Right kidney (tissue), 1 donor: ENCODE data around the gene S100A4.
"Not testable (repeated sequence)": the region's sequence is repeated elsewhere in the genome, so short reads cannot be mapped to it uniquely, and the experiment has no call there.

Source experiments
- DNase-seq: peaks from one replicate; pipeline ENCODE4 v3.0.0-alpha.2; 2016

Gene S100A4

DNA sequence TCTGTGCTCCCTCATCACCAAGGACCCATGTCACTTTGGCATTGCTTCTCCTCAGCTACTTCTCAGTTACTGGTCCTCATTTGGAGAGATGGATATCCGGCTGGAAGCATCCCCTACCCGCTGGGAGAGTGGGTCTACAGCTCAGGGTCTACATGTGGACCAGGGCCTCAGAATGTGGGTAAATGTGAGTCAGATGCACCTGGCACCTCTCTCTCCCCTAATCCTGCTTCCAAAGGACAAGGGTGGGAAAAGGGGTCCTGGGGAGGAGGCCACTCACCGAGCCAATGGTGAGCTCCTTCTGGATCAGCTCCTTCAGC lies 10.7 kb downstream of the S100A4 start:
- DNase-seq = no peak

DNA sequence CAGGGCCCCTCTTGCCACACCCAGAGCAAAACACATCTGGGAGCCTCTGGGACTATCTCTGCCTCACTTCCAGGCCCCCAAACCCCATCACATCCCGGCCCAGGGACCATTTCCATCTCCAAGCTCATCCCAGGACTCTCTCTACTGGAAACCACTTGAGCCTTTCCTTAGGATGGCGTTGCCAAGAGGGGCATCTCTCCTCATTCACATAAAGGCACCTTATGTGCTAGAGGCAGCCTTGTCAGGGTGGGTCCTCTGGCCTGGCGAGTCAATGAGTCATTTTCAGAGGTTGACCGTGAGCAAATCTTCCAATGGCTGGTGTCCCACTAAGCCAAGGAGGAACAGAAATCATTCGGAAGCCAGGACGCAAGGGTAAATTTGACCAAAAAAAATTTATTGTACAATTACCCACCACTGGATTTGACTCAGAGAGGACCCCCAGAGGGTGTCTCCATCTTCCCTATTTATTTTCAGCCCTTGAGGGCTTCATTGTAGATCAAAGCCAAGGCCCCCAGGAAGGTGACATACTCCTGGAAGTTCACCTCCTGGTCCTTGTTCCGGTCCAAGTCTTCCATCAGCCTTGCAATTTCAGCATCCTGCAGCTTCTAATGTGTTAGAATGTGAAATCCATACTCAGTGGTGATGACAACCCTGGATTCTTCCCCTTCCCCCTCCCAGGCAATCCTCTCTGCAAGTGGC lies 11.2 kb downstream of the S100A4 start:
- no peak for DNase-seq

DNA sequence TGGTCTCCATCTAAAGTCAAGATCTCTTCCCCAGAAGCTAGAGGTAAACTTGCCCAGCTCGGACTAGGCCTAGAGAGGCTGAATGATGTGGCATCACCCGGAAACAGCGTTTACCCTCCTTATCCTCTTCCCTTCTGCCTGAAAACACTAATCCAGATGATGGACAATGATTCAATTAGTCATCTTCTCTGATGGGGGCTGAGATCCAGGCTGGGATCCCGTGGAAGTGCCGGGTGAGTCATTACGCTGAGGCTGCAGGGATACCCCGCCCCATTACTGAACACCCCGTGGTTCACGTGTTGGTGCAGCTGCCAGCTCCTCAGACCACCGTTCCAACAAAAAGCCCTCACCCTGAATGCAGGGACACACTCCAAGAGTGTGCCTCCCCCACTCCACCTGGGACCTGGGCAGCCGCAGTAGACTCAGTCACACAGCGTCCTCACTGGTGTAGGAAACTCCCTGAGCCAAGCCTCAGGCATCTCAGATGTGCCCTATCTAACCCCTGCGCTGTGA lies 11.9 kb downstream of the S100A4 start:
- DNase-seq = no peak

DNA sequence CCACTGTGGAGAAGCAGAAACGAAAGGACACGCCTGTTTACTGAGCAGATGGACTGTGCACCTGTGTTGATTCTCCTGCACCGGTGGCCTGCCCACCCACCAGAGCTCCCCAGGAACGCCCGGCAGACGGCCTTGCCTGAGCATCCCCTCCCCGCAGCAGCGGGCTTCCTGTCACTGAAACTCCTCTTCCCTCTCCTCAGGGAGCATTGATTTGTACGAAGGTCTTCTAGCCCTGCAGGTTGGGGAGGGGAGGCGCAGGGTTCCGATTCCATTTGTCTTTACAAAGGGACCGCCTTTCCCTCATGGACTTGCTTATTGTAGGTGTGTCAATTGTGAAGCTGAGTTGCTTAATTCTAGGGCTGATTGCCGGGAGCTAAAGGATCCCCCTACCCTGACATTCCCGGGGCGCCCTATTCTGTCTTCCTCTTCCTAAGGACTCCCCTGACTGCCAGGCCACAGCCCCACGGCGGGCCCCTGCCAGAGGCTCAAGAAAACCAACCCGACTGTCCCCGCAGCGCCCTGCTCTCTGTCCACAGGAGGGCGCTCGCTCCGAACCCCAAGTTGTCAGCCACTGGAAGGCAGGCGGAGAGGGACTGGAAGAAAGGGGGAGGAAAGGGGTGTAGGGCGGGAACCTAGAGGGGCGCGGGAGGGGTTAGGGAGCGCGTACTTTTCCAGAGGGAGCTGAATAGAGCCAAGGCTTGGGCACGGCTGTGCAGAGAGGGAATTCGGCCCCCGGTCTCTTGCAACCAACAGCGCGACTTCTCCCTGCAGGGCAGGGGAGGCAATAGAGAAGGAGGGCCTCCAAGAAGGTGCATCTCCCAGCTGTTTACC lies 12.6 kb downstream of the S100A4 start:
- DNase-seq = peak; percentile 77

DNA sequence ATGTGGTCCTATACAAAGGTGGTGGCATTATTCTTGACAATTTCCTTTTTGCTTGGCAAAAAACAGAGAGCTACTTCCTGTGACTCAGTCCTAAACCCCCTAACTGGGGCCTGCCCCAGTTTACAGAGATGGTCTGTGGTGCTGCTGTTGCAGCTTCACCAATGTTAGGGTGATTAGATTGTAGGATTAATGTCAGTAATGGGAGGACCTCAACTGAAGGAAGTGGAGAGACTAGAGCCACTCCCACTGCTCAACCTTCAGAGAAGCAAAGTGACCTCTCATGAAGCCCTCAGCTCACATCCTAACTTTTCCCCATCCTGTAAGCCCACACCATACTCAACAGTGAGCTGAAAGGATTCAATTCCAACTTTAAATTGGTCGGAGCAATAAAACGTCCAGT lies 13.4 kb downstream of the S100A4 start:
- no peak for DNase-seq

DNA sequence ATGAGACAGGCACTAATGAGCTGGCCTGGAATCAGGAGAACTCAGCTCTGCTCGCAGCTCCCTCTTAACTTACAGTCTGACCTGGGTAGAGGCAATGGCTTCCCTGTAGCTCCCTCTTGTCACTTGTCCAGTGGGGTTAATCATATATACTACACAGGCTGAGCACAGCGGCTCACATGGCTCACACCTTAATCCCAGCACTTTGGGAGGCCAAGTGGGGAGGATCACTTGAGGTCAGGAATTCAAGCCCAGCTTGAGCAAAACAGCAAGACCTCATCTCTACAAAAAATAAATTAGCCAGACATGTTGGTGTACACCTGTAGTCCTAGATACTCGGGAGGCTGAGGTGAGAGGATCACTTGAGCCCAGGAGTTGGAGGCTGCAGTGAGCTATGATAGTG lies 14.0 kb downstream of the S100A4 start:
- no peak for DNase-seq

DNA sequence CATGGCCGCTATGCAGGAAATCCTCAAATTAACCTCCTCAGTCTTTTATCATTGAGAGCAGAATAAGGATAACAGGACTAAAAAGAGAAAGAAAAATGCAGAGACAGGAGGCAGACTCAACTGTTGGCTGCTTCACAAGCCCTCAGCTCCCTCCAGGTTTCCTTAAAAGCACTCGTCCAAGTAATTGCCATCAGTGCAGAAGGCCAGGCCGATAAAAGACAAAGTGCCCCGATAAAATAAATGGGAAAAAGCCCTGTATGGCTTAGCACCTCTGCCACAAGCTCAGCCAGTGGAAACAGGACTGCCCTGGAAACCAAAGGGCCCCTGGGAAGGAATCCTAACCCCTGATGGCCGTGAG lies 17.9 kb downstream of the S100A4 start:
- DNase-seq = no peak

DNA sequence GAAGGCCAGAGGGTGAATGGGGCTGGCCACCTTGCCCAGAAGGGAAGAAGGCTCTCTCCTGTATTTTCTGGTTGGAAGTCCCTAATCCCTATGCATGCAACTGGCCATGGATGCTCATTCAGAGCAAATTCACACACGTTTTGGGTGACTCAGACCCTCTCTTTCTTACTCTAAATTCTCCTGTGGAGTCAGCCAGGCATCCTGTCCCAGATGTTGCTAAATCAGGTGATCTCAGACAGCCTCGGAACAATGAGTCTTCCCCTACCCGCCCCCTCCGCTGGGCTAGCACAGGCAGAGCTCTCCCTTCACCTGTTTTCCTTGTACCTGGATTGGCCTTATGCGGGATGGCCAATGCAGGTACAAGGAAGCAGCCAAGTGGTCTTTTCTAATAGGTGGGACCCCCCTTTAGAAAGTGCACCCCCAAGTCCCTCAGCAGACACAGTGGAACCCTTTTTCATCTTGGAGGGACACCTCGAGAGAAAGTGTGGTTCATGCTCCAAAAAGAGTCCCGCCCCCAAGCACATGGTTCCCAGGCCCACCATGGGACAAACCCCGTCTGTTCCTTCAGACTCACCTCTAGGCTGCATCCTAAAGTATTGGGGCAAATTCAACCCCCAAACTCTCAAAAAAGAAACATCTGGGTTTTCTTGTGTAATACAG lies 18.5 kb downstream of the S100A4 start:
- no peak for DNase-seq

DNA sequence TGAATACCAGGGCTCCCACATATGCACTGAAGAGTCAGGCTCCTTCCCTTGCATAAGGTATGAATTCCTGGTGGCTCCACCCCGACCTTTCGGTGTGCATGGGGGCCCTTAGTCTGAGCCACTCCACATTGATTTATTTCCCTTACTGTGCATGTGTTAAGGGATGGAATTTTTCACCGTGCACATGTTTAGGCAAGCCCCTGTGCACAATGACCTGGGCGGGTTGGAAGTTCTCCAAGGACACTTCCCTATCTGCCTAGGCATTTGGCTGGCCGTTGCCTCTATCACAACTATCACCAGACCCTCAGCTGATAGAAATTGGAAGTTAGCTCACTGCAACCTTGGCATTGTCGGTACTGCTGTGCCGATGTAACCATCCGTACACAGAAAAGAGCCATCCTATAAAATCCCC lies 19.5 kb downstream of the S100A4 start:
- no peak for DNase-seq

DNA sequence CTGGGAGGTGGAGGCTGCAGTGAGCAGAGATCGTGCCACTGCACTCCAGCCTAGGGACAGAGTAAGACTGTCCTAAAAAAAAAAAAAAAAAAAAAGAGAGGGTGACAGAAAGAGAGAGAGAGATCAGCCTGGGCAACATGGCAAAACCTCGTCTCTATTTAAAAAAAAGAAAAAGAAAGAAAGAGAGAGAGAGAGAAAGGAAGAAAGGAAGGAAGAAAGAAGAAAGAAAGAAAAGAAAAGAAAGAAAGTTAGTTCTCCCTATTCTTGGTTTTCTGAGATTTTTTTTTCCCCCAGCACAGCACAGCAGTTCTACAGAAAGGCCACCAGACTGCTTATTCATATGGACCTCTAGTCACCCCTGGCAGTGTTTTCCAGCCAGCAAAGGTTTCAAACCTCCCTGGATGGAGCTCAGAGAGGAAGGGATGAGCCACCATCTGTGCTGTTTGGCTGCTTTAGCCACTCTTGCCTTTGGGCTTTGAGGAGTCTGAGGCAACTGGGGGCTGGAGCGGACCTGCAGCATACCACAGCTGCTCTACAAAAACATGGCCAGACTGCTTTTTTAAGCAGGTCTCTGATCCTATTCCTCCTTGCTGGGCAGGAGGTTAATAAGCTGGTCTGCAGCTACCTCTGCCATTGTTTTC lies 20.4 kb downstream of the S100A4 start:
- DNase-seq = no peak

DNA sequence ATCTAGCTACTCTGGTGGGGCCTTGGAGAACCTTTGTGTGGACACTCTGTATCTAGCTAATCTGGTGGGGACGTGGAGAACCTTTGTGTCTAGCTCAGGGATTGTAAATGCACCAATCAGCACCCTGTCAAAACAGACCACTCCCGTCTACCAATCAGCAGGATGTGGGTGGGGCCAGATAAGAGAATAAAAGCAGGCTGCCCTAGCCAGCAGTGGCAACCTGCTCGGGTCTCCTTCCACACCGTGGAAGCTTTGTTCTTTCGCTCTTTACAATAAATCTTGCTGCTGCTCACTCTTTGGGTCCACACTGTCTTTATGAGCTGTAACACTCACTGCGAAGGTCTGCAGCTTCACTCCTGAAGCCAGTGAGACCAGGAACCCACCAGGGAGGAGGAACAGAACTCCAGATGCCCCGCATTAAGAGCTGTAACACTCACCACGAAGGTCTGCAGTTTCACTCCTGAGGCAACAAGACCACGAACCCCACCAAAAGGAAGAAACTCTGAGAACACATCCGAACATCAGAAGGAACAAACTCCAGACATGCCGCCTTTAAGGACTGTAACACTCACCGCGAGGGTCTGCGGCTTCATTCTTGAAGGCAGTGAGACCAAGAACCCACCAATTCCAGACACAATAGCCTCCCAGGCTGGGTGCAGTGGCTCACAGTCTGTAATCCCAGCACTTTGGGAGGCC lies 23.1 kb downstream of the S100A4 start:
- DNase-seq = not testable (repeated sequence)

DNA sequence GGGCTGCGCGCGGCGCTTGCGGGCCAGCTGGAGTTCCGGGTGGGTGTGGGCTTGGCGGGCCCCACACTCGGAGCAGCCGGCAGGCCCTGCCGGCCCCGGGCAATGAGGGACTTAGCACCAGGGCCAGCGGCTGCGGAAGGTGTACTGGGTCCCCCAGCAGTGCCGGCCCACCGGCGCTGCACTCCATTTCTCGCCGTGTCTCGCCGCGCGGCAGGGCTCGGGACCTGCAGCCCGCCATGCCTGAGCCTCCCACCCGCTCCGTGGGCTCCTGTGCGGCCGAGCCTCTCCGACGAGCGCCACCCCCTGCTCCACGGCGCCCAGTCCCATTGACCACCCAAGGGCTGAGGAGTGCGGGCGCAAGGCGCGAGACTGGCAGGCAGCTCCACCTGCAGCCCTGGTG lies 23.8 kb downstream of the S100A4 start:
- not testable (repeated sequence) for DNase-seq

DNA sequence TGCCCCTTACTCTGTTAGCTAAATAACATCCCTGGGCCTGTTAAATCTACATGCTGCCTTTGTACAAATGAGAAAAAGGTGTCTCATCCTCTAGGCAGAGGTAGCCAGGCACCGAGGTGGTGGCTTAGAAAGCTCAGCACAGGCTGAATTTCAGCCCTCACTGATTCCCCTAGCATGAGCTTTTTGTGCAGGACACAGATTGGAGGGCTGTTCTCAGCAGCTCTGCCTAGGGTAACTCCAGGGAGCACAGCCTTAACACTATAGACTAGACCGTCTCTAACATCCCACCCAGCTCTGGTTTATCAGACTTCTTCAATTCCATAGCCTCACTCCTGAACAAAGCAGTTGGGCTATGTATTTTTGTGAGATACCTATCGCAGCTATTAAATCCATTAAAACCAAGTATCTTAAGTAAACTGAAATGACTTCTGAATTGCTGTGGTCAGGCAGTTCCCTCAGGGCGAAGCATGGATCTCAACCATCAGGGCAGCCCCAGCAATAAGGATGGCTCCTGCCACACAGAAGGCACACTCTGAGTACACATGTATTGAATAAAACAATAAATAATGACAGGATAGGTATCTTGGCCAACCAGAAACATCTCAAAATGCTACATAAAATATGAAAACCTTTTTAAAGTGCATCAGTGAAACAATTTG lies 24.7 kb downstream of the S100A4 start:
- DNase-seq = no peak

DNA sequence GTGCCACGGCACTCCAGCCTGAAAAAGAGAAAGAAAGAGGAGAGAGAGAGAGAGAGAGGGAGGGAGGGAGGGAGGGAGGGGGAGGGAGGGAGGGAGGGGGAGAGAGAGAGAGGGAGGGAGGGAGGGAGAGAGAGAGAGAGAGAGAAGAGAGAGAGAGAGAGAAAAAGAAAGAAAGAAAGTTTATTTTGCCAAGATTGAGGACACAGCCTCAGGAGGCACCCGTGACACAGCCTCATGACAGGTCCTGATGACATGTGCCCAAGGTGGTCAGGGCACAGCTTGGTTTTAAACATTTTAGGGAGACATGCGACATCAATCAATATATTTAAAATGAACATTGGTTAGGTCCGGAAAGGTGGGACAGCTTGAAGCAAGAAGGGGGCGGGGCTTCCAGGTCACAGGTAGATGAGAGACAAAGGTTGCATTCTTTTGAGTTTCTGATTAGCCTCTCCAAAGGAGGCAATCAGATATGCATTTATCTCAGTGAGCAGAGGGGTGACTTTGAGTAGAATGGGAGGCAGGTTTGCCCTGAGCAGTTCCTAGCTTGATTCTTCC lies 25.4 kb downstream of the S100A4 start:
- not testable (repeated sequence) for DNase-seq

DNA sequence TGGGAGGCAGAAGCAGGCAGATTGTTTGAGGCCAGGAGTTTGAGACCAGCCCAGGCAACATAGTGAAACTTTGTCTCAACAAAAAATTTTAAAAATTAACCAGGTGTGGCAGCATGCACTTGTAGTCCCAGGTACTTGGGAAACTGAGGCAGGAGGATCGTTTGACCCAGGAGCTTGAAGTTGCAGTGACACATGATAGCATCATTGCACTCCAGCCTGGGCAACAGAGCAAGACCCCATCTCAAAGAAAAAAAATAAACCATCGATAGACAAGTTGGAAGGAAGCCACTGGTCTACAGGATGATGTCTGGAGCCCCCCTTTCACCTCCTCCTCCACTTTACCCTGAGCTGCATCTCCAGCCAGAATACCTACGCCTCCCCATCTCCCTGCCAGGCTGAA lies 26.4 kb downstream of the S100A4 start:
- no peak for DNase-seq

DNA sequence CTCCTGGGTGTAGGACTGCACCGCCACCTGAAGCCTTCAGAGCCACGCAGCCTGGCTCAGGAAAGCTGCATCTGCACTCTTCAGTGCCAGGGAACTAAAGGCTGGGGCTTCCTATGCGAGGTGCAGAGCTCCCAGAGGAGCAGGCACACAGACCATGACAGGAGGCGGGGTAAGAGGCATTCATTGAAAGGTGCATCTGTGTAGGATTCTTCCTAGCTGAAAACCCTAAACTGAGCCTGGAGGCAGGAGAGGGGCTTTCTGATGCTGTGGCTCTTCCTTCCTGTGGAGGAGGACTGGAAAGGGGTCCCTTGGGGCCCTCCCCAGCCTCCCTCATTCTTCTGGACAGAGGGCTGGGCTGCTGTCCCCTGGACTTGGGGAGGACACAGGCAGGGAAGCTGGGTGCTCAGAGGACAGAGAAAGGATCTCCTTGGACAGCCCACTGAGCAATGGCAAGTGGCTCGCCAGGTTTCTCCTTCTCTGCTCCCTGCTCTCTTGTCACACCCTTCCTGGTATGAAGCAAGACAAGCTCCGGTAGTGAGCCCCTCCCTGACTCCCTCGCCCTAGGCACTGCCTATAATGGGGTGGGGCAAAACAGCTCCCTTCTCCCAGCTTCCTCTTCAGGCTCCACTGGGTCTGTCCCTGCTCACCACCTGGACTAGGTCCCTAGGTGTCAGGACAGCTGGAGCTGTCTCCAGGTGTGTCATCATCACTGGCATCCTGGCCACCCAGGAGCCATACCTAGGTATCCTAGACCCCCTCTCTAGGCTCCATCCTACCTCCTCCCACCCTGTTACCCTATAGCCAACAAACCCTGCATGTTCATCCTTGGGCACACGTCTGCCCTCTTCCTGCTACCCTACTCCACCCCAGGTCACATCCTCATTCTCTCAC lies 29.9 kb downstream of the S100A4 start:
- no peak for DNase-seq

DNA sequence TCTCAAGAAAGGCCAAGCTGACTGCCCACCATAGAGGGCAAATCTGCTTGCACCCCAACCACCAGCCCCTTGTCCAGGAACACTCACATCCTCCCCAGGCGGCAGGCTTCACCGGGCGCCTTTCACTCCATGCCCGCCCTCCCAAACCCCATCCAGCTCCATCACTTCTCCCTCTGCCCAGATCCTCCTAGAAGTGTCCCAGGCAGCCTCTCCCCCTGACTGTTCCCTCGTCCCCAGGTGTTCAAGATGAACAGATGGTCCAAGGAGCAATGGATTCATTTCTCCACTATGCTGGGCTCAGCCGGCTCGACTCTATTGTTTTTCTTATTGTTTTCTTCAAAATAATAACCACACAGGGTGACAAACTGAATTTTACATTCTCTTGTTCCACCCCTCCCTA lies 31.9 kb downstream of the S100A4 start:
- DNase-seq = no peak

DNA sequence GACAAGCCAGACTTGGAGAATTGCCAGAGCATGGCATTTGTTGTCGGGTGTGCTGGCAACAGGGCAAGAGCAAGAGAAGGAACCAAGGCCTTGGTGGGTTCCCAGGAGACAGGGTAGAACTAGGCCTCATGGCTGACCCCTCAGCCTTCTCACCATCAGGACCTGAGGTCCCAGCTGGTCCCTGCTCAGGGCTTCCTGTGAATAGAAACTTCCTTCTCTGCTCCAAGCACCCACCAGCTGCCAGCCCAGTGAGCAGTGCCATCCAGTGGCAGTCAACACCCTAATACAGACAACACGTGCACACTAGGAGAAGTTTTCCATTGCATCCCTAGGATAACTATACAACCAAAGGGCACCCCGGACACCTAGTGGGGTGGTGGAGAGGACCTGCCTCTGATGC lies 32.6 kb downstream of the S100A4 start:
- DNase-seq = no peak

DNA sequence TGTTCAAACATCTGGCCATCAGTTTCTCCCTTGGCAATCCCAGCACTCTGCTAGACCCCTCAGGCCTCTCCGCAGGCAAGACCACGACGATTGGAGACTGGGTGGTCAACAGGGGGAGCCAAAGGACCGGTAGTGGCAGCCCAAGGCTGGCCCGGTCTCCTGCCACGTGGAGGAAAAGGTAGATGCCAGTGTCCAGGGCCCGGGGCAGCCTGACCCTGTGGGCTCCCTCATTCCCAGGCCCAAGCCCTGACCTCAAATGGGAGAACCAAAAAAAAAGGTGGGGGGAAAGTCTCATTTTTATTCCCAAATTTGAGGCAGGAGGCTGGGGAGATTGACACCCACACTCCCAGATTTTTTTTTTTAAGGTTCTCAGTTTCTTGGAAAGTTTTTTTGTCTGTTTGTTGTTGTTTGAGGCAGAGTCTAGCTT lies 34.6 kb downstream of the S100A4 start:
- peak; percentile 70 for DNase-seq

DNA sequence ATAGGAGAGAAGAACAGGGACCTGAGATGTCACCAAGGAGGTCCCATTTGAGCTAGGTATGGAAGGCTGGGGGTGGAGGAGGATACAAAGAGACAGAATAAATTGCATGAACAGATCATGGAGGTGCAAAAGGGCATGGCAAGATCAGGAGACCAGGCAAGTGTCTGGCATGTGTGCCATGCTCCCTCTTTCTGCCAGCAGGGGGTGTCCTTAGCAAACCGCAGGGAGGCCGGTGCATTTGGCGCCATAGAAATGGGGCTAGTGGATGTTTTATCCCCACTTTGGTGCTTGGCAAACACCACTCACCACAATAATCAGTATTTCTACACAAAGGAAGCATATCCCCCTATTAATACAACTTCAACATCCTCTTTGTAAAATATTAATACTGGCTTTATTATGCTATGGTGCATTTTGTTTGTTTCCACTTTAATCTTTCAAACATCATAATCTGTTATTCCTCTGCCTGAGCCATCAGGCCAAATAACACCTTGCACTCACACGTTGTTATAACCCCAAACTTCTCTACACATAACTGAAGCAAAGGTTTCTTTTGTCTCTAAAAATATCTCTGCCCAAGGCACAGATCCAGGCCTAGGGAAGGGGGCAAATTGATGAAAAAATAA lies 35.8 kb downstream of the S100A4 start:
- no peak for DNase-seq
